Activated T-cell treated with anti-CD3 and anti-CD28 coated beads, Interleukin-2, amount 50 U/mL, for 72 hours (primary cell): Measurements from ENCODE around the gene EYA2. TPM values are rescaled to one million over a fixed set of nuclear protein-coding genes. Genes with fewer than 3 reads are reported as not detected.

Experiments
- ATAC-seq, 2 donors: fragments of 150-1000 bp; cut with Tn5 transposase; replicated peaks in 1 of 2; 2 replicates each; pipeline ENCODE4 v1.10.0; 2021; ENCODE audit warnings: moderate library complexity in 2 of 2, mild to moderate bottlenecking in 1 of 2
- DNase-seq, 2 donors: peaks; one replicate each; pipeline ENCODE4 v3.0.0; 2021 to 2022; ENCODE audit warnings: mixed read lengths in 1 of 2
- H3K27ac Mint-ChIP-seq: one replicate; pipeline ENCODE4 v1.8.0; 2022; ENCODE audit warnings: mild to moderate bottlenecking, moderate library complexity, mixed read lengths
- H3K27me3 Mint-ChIP-seq: one replicate; pipeline ENCODE4 v1.8.0; 2022; ENCODE audit warnings: low read depth, mixed read lengths
- H3K36me3 Mint-ChIP-seq, 2 donors: one replicate each; pipeline ENCODE4 v1.8.0; 2022; ENCODE audit warnings: mixed read lengths in 2 of 2, mild to moderate bottlenecking in 1 of 2; ENCODE audit not compliant: insufficient read depth in 2 of 2
- H3K4me1 Mint-ChIP-seq: one replicate; pipeline ENCODE4 v1.8.0; 2022; ENCODE audit warnings: low read depth, mixed read lengths
- H3K4me3 Mint-ChIP-seq, 2 donors: one replicate each; pipeline ENCODE4 v1.8.0; 2022; ENCODE audit warnings: mild to moderate bottlenecking in 2 of 2, mixed read lengths in 2 of 2, moderate library complexity in 2 of 2
- H3K9me3 Mint-ChIP-seq, 2 donors: one replicate each; pipeline ENCODE4 v1.8.0; 2022; ENCODE audit warnings: mixed read lengths in 2 of 2
- total RNA-seq, 2 donors: library from RNA; stranded (reverse); gene quantifications; one replicate each; pipeline ENCODE4 v1.2.3, GENCODE V29; 2022

EYA2 gene
- total RNA-seq, 2 donors from 2014 or later, result 0.12 TPM; not detected in 1

DNA sequence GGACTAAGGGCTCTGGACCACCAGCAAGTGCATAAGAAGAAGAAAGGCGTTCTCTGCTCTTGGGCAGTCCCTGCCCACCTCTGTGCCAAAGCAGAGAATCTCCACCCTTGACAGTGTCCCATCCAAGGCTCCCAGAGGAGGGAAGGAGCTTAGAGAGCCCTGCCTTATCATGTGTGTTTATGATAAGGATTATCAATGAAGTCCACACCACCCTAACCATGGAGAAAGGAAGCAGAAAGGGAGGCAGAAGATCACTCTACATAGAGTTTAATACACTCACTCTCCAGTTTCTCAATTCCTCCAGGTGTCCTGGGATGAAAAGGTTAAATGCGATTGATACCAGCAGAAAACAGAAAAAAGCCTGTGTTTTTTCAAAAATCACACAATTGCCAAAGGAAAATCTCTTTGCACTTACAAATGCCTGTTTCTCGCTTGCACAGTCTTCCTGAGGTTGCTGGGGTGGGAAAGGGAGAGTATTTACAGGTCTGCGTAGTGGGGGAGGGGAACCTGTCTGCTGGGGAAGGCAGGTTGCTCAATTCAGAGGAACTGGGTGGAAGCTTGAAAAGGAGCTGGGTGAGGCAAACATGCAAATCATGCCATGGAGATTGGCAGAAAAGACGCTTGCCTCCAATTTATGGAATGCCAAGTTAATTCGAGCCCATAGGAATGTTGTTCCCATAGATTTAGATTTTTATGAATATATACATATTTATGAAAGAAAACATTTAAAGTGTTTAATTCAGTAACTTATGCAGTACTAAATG is 104.0 kb downstream of the EYA2 start:
- Mint-ChIP-seq H3K36me3 (no peaks in the 10 kb centered on the region), H3K4me3 (no peak overlapping the region), H3K4me1 (peaks cover 11% of the 10 kb centered on the region), H3K9me3 (peaks cover 0 to 1% of the 10 kb centered on the region in 2 donors), H3K27ac (no peak overlapping the region), H3K27me3 (peaks cover 46% of the 10 kb centered on the region)
- DNase-seq (no peak), ATAC-seq (no peak)

DNA sequence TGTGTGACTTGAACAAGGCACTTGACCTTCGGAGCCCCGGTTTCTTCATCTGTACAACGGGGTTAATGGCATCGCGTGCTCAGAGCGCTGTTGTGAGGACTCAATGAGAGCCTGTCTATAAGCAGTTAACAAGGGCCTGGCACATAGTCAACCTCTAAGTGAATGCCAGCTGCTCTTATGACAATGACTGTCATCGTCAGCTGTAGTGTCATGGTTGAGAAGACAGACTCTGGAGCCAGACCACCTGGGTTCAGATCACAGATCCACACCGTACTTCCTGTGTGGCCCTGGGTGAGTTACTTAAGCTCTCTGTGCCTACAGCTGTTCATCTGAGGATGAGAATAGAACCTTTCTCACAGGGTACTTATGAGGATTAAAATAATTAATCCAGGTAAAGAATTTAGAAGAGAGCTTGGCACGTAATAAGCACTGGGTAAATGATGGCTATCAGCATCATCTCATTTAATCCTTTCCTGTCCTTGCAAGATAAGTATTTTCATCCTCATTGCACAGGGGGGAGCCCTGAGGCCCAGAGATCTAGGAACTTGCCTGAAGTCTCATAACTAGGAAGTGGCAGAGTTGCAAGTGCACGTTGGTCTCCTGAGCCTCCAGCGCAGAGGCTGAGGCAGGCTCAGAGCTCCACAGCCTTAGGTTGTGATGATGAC is 105.3 kb downstream of the EYA2 start:
- Mint-ChIP-seq H3K27ac (no peak overlapping the region), H3K36me3 (no peaks in the 10 kb centered on the region), H3K27me3 (peaks cover 58% of the 10 kb centered on the region), H3K4me3 (no peak overlapping the region), H3K4me1 (no peaks in the 10 kb centered on the region), H3K9me3 (peaks cover 0 to 1% of the 10 kb centered on the region in 2 donors)
- ATAC-seq (no peak), DNase-seq (no peak)

DNA sequence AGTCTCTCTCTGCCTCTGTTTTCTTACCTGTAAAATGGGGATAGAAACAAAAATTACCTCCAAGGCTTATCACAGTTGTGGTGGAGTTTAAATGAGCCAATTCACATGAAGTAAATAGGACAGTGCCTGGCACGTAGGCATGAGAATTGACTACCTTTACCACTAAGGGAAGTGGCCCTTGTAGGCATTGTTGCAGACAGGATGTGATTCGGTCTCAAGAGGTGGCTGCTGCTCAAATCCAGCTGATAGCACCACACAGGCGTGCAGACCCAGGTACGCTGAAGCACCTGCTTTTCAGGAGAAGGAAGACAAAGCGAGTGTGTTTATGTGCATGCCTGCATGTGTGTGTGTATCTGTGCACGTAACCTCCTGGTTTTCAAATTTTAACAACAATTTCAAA is 108.6 kb downstream of the EYA2 start:
- Mint-ChIP-seq H3K36me3 (no peaks in the 10 kb centered on the region), H3K27me3 (peaks cover 43% of the 10 kb centered on the region), H3K9me3 (peaks cover 0 to 3% of the 10 kb centered on the region in 2 donors), H3K4me3 (no peak overlapping the region), H3K27ac (no peak overlapping the region), H3K4me1 (no peaks in the 10 kb centered on the region)
- peak in 1 of 2 donors; percentile 28 for ATAC-seq
- no peak for DNase-seq

DNA sequence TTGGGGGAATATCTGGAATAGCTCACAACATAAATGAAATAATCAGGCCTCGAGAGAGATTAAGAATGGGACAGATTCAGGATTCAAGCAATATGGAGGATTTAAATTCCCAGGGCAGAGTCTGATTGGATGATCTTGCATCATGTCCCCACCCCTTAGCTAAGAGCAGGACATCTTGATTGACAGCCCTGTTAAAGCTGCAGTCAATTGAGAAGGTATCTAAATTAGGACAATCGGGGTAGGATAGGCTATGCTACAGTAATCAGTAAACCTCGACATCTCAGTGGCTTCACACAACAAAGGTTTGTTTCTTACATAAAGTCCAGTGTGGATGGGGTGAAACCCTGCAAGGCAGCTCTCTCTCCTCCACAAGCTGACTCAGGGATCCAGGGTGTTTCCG is 109.5 kb downstream of the EYA2 start:
- Mint-ChIP-seq H3K36me3 (no peaks in the 10 kb centered on the region), H3K4me1 (no peaks in the 10 kb centered on the region), H3K4me3 (no peak overlapping the region), H3K27me3 (peaks cover 37% of the 10 kb centered on the region), H3K27ac (no peak overlapping the region), H3K9me3 (peaks cover 0 to 3% of the 10 kb centered on the region in 2 donors)
- ATAC-seq (no peak), DNase-seq (no peak)

DNA sequence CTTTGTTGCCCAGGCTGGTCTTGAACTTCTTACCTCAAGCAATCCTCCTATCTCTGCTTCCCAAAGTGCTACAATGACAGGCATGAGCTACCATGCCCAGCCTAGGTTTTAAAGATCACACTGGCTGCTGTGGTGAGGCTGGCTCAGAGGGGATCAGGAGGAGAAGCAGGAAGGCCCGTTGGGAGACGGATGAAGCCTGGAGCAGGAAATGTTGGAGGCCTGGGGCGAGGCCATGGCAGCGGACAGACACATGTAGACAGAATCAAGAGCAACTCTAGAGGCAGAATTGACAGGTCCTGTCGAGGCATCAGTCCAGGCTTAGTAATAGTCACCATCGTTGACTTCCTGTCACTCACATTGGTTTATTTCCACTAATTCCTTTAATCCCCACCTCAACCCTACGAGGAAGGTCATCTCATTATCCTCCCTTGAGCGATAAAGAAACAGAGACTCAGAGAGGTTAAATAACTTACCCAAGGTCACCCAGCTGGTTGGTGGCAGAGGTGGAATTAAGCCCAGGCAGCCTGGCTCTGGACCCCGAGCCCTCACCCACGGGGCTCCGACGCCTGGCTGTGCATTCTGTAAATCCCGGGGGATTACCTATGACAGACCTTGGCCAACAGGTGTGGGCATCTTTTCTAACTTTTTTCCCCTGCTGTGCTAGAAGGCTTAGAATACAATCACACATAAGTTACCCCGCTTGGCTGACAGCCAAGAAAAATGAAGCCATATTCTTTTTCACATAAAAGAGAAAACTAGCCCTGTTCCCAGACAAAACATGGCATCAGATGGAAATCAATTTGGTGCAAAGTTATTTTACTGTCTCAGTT is 113.4 kb downstream of the EYA2 start:
- Mint-ChIP-seq H3K36me3 (no peaks in the 10 kb centered on the region), H3K4me1 (no peaks in the 10 kb centered on the region), H3K9me3 (peaks cover 0 to 1% of the 10 kb centered on the region in 2 donors), H3K4me3 (no peak overlapping the region), H3K27me3 (peaks cover 30% of the 10 kb centered on the region), H3K27ac (no peak overlapping the region)
- DNase-seq (no peak), ATAC-seq (no peak)

DNA sequence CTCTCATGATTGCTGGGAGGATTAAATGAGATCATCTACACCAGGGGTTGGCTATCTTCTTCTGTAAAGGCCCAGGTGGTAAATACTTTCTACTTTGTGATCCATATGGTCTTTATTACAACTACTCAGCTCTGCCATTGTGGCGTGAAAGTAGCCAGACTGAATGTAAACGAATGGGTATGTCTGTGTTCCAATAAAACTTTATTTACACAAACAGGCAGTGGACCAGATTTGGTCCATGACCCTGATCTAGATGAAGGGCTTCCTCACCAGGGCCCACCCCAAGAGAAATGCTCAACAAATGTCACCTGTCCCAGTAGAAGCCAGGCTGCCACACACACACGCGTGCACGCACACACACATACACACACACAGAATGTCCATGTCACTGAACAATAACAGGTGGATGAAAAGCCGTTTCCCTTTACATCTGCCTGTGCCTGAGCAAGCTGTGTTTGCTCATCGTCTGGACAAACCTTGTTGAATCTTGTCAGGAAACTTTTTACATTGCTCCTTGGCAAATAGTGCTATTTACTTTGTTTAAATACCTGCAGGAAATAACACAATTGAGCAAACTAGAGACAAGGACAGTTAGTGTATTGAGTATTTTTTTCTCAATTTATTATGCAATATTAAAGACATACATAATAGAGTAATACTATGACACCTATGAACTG is 114.3 kb downstream of the EYA2 start:
- peaks cover 27% of the 10 kb centered on the region for H3K27me3 Mint-ChIP-seq
- H3K27ac Mint-ChIP-seq, result no peak overlapping the region
- H3K36me3 Mint-ChIP-seq, result no peaks in the 10 kb centered on the region
- peaks cover 0 to 1% of the 10 kb centered on the region in 2 donors for H3K9me3 Mint-ChIP-seq
- DNase-seq (no peak), ATAC-seq (no peak)
- H3K4me3 Mint-ChIP-seq, result no peak overlapping the region
- H3K4me1 Mint-ChIP-seq, result no peaks in the 10 kb centered on the region

DNA sequence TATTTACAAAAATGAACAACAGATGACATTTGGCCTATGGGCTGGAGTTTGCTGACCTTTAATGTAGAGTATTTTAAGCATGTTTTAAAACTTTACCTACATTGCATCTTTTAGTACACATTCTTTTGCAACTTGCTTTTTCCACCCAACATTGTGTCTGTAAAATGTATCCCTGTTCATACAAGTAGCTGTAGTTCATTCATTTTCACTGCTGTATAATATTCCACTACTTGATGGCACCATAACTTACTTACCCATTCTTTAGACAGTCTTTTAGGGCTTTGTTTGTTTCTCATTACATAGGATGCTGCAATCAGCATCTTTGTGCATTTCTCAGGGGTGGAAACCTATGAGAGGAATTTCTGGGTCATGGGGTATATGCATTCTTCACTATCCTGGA is 115.1 kb downstream of the EYA2 start:
- ATAC-seq (no peak), DNase-seq (no peak)
- Mint-ChIP-seq H3K4me1 (no peaks in the 10 kb centered on the region), H3K36me3 (no peaks in the 10 kb centered on the region), H3K27ac (no peak overlapping the region), H3K27me3 (peaks cover 19% of the 10 kb centered on the region), H3K4me3 (no peak overlapping the region), H3K9me3 (peaks cover 0 to 1% of the 10 kb centered on the region in 2 donors)

DNA sequence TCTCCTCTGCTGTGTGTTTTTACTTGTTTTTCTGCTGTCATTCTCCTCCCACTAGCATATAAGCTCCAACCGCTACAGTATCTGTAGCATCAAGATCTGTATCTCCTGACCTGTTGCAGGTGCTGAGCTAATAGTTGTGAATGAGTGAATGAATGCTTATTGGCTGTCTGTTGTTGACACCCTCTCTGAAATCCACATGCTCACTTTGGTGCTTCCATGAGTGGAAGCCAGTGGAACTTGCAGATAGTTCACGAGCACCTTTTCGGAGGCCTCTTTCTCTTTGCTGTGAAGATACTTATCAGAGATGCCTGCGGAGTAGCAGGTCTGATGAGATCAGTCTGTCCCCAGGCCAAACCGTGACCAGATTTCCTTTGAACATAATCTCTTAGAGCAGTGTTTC is 117.3 kb downstream of the EYA2 start:
- no peak overlapping the region for H3K4me3 Mint-ChIP-seq

DNA sequence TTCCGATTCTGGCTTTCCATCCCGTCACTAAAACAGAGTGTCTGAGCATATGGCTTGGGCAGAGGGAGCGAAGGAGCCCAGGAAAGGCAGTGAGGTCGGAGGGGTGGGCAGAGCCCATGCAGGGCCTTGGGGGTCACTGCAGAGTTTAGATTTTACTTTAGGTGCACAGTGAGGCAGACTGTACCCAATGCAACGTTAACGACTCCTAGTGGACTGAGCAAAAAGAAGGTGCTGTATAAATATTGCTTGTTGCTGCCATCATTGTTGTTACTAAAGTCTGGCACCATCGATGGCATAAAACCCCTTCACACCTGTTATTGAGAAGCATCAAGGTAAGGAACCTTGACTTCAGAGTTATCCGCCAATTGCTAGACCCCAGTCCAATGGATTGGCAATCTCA is 119.0 kb downstream of the EYA2 start:
- no peak for ATAC-seq
- Mint-ChIP-seq H3K4me3 (no peak overlapping the region), H3K9me3 (no peaks in the 10 kb centered on the region), H3K27ac (no peak overlapping the region), H3K27me3 (peaks cover 28% of the 10 kb centered on the region), H3K4me1 (no peaks in the 10 kb centered on the region), H3K36me3 (no peaks in the 10 kb centered on the region)
- no peak for DNase-seq

More for the DNA sequence above, 117.3 kb downstream of the EYA2 start:
- Mint-ChIP-seq H3K4me1 (no peaks in the 10 kb centered on the region), H3K27ac (no peak overlapping the region), H3K27me3 (peaks cover 28% of the 10 kb centered on the region), H3K9me3 (peaks cover 0 to 1% of the 10 kb centered on the region in 2 donors), H3K36me3 (no peaks in the 10 kb centered on the region)
- DNase-seq (no peak), ATAC-seq (no peak)

DNA sequence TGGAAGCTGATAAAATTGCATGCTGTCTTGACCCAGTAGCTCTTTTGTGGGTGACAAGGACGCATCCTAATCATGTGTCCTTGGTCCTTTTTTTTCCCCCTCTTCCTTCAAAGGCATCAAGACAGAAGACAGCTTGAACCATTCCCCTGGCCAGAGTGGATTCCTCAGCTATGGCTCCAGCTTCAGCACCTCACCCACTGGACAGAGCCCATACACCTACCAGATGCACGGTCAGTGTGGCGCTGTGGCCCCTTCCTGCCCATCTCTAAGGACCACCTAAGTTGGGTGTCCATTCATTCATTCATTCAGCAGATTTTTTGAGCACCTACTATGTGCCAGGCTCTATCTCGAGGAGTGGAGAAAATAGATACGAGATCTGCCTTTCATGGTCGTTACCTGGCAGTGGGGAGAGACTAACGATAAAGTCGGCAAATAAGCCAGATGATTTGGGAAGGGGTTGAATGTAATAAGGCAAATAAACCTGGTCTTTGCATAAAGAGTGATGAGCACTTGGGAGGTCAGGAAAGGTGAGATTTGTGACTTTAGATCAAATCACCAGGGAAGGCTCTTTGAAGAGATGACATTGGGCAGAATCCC is 121.5 kb downstream of the EYA2 start:
- Mint-ChIP-seq H3K36me3 (no peaks in the 10 kb centered on the region), H3K27ac (no peak overlapping the region), H3K4me3 (no peak overlapping the region), H3K9me3 (no peaks in the 10 kb centered on the region), H3K4me1 (no peaks in the 10 kb centered on the region), H3K27me3 (peaks cover 35% of the 10 kb centered on the region)
- ATAC-seq (no peak), DNase-seq (no peak)

DNA sequence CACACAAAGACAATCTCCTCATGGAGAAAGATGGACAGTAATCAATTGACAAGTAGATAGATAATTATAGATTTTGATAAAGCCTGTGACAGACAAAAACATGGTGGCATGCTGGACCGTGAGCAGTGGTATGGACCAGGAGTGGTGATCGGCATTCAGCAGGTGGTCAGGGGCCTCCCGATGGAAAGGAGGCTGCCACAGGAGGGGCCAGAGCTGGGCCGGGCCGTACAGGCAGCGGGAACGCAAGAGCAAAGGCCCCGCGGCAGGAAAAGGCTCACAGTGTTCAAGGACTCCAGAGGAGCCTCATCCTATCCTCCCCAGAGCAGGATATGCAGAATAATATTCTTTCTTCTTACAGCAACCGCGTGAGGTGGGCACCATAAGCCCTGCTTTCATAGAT is 123.7 kb downstream of the EYA2 start:
- ATAC-seq, result no peak
- no peaks in the 10 kb centered on the region for H3K4me1 Mint-ChIP-seq

DNA sequence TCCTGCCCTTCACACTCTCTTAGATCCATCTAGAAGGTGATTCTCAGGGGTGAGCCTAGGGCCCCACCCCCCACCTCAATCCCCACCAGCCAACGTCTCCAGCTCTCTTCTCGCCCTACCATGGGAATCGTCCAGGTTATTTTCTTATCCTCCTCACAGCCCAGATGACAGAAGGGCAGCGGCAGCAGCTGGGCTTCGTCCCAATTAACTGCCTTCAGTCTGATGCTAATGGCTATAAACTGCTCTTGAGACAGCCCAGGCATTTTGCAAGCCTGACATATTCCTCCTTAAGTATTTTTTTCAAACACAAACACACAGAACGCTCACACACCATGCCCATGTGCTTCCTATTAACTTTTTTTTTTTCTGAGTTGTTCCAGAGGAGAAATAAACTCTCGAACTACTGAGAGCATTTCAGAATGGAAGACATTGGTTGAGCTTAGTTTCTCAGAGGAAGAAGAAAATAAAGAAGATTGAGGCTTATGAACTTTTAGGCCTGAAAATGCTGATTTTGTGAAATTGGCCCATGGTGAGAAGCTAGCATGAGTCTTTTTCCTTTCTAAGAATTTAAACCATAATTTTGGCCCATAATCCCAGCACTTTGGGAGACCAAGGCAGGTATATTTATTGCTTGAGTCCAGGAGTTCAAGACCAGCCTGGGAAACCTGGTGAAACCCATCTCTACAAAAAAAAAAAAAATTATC is 124.6 kb downstream of the EYA2 start:
- H3K4me1 Mint-ChIP-seq, result no peaks in the 10 kb centered on the region
- no peaks in the 10 kb centered on the region for H3K36me3 Mint-ChIP-seq
- H3K27ac Mint-ChIP-seq, result no peak overlapping the region
- no peaks in the 10 kb centered on the region for H3K9me3 Mint-ChIP-seq
- H3K27me3 Mint-ChIP-seq, result peaks cover 35% of the 10 kb centered on the region
- no peak overlapping the region for H3K4me3 Mint-ChIP-seq
- no peak for ATAC-seq
- no peak for DNase-seq

More for the DNA sequence above, 123.7 kb downstream of the EYA2 start:
- no peak overlapping the region for H3K4me3 Mint-ChIP-seq
- H3K27me3 Mint-ChIP-seq, result peaks cover 30% of the 10 kb centered on the region
- no peaks in the 10 kb centered on the region for H3K9me3 Mint-ChIP-seq
- no peaks in the 10 kb centered on the region for H3K36me3 Mint-ChIP-seq
- DNase-seq, result no peak
- H3K27ac Mint-ChIP-seq, result no peak overlapping the region
